H1 (cell line): ENCODE measurements around the gene LHB. TPM values are rescaled to one million over a fixed set of nuclear protein-coding genes. Genes with fewer than 3 reads are reported as not detected.

ENCODE experiments used
- CTCF ChIA-PET: fragments of 300-600 bp; sonication (Branson Sonifier 250); formaldehyde crosslinking; loops from one replicate; lab custom pipeline; 2021; ENCODE audit not compliant: partially characterized antibody; lab: Charles Lee
- POLR2A ChIA-PET: fragments of 300-600 bp; sonication (Branson Sonifier 250); formaldehyde crosslinking; loops from one replicate; lab custom pipeline; 2021; ENCODE audit warnings: inconsistent platforms; ENCODE audit not compliant: partially characterized antibody; lab: Charles Lee
- DNase-seq, 2 experiments: peaks; one replicate each; pipeline versions ENCODE4 v3.0.0 to v3.0.0-alpha.2; 2010 to 2022; ENCODE audit warnings: low spot score in 2 of 2, low read depth in 1 of 2, mixed read lengths in 1 of 2
- FAIRE-seq: peaks from 2 replicates; lab custom pipeline; 2011; peaks lifted over from hg19 to GRCh38; lab: Jason Lieb, UNC
- H2AFZ ChIP-seq: 2 replicates; pipeline ENCODE4 v1.8.1; 2012; ENCODE audit warnings: low read length, inconsistent platforms
- H2AK5ac ChIP-seq: 2 replicates; pipeline ENCODE4 v1.6.1; 2013; ENCODE audit warnings: low read depth, low read length
- H2BK120ac ChIP-seq: replicated peaks from 2 replicates; pipeline ENCODE3; 2013; ENCODE audit warnings: low read depth, low read length, inconsistent platforms
- H2BK12ac ChIP-seq: 2 replicates; pipeline ENCODE4 v1.6.1; 2013; ENCODE audit warnings: low read depth, low read length
- H2BK15ac ChIP-seq: 2 replicates; pipeline ENCODE4 v1.6.1; 2013; ENCODE audit warnings: low read length
- H2BK20ac ChIP-seq: 2 replicates; pipeline ENCODE4 v1.6.1; 2013; ENCODE audit warnings: low read length
- H2BK5ac ChIP-seq: 2 replicates; pipeline ENCODE4 v1.6.1; 2013; ENCODE audit warnings: low read depth, low read length
- H3K14ac ChIP-seq: 2 replicates; pipeline ENCODE4 v1.6.1; 2013; ENCODE audit warnings: inconsistent platforms; ENCODE audit not compliant: insufficient read length
- H3K18ac ChIP-seq: 2 replicates; pipeline ENCODE4 v1.6.1; 2013; ENCODE audit warnings: low read length; ENCODE audit errors: extremely low read depth
- H3K23ac ChIP-seq: 2 replicates; pipeline ENCODE4 v1.6.1; 2013; ENCODE audit warnings: inconsistent platforms; ENCODE audit not compliant: insufficient read length
- H3K23me2 ChIP-seq: 2 replicates; pipeline ENCODE4 v1.6.1; 2013; ENCODE audit warnings: low read depth, low read length
- H3K27ac ChIP-seq: 2 replicates; pipeline ENCODE4 v1.6.1; 2011; ENCODE audit warnings: low read depth, low read length, inconsistent platforms
- H3K27me3 ChIP-seq, 4 experiments: replicated peaks in 1 of 4; 1 replicate in 1 of 4; 2 replicates in 3 of 4; pipeline versions ENCODE4 v1.6.1 to v1.8.1; 2011 to 2013; ENCODE audit warnings: low read length in 3 of 4, mild to moderate bottlenecking in 3 of 4, inconsistent platforms in 2 of 4, mixed read lengths in 2 of 4, moderate library complexity in 1 of 4; ENCODE audit not compliant: control insufficient read depth in 3 of 4, insufficient read depth in 3 of 4; ENCODE audit errors: extremely low read depth in 1 of 4
- H3K36me3 ChIP-seq, 4 experiments: 2 replicates each; pipeline versions ENCODE4 v1.6.1 to v1.8.1; 2011 to 2013; ENCODE audit warnings: mild to moderate bottlenecking in 4 of 4, low read length in 3 of 4, moderate library complexity in 2 of 4, control low read depth in 1 of 4, inconsistent platforms in 1 of 4; ENCODE audit not compliant: insufficient read depth in 4 of 4, control insufficient read depth in 2 of 4
- H3K4ac ChIP-seq: replicated peaks from 2 replicates; pipeline ENCODE3; 2013; ENCODE audit warnings: low read length, low read depth, mixed read lengths, inconsistent platforms; ENCODE audit not compliant: insufficient read length
- H3K4me1 ChIP-seq, 4 experiments: replicated peaks in 1 of 4; 1 replicate in 1 of 4; 2 replicates in 3 of 4; pipeline versions ENCODE4 v1.6.1 to v1.8.1; 2011 to 2013; ENCODE audit warnings: low read length in 3 of 4, inconsistent platforms in 2 of 4, mixed read lengths in 1 of 4; ENCODE audit not compliant: insufficient read depth in 4 of 4, control insufficient read depth in 3 of 4
- H3K4me2 ChIP-seq, 2 experiments: 2 replicates each; pipeline versions ENCODE4 v1.6.1 to v1.8.1; 2011 to 2013; ENCODE audit warnings: low read depth in 2 of 2, low read length in 2 of 2, control low read depth in 1 of 2, inconsistent platforms in 1 of 2, mild to moderate bottlenecking in 1 of 2; ENCODE audit not compliant: insufficient read depth in 1 of 2
- H3K4me3 ChIP-seq, 4 experiments: fragments of 200-600, 300-600 bp in 1 of 4; sonication (generic), shearing (Covaris generic), sonication (Bioruptor Twin) in 1 of 4; 2 replicates each; pipeline versions ENCODE4 v1.5.1 to v1.8.1; 2011 to 2016; ENCODE audit warnings: low read length in 4 of 4, low read depth in 3 of 4, control low read depth in 2 of 4, inconsistent platforms in 2 of 4, mild to moderate bottlenecking in 2 of 4, mixed read lengths in 1 of 4, moderate library complexity in 1 of 4; ENCODE audit not compliant: insufficient read depth in 2 of 4; ENCODE audit errors: extremely low read depth in 1 of 4
- H3K56ac ChIP-seq: replicated peaks from 2 replicates; pipeline ENCODE3; 2013; ENCODE audit warnings: low read depth, mild to moderate bottlenecking, mixed read lengths, low read length, inconsistent platforms; ENCODE audit not compliant: insufficient read length
- H3K79me1 ChIP-seq: 2 replicates; pipeline ENCODE4 v1.6.1; 2013; ENCODE audit warnings: low read depth, low read length, control low read depth
- H3K79me2 ChIP-seq, 2 experiments: 2 replicates each; pipeline versions ENCODE4 v1.6.1 to v1.8.1; 2012 to 2013; ENCODE audit warnings: low read length in 2 of 2, mild to moderate bottlenecking in 2 of 2, inconsistent platforms in 1 of 2; ENCODE audit not compliant: insufficient read depth in 2 of 2, control insufficient read depth in 1 of 2
- H3K9ac ChIP-seq, 4 experiments: replicated peaks in 1 of 4; 1 replicate in 1 of 4; 2 replicates in 3 of 4; pipeline versions ENCODE4 v1.6.1 to v1.8.1; 2011 to 2013; ENCODE audit warnings: low read depth in 3 of 4, low read length in 3 of 4, control low read depth in 2 of 4, mild to moderate bottlenecking in 2 of 4, moderate library complexity in 2 of 4, inconsistent platforms in 1 of 4; ENCODE audit errors: extremely low read depth in 1 of 4
- H3K9me3 ChIP-seq, 2 experiments: 2 replicates each; pipeline versions ENCODE4 v1.6.1 to v1.8.1; 2012 to 2013; ENCODE audit warnings: mild to moderate bottlenecking in 2 of 2, moderate library complexity in 2 of 2, control low read depth in 1 of 2, inconsistent platforms in 1 of 2, low read depth in 1 of 2, low read length in 1 of 2, mixed read lengths in 1 of 2; ENCODE audit not compliant: insufficient read depth in 2 of 2
- H4K20me1 ChIP-seq, 2 experiments: replicated peaks in 1 of 2; 2 replicates each; pipeline versions ENCODE3 to v1.8.1; 2011 to 2013; ENCODE audit warnings: inconsistent platforms in 2 of 2, low read length in 2 of 2, mild to moderate bottlenecking in 1 of 2; ENCODE audit not compliant: insufficient read depth in 2 of 2, control insufficient read depth in 1 of 2
- H4K5ac ChIP-seq: 2 replicates; pipeline ENCODE4 v1.6.1; 2013; ENCODE audit warnings: low read length, low read depth, mixed read lengths, inconsistent platforms; ENCODE audit not compliant: insufficient read length
- H4K8ac ChIP-seq: 2 replicates; pipeline ENCODE4 v1.8.0; 2013; ENCODE audit warnings: mild to moderate bottlenecking, moderate library complexity, low read length, inconsistent platforms; ENCODE audit not compliant: insufficient read depth; ENCODE audit errors: extremely low read depth
- H4K91ac ChIP-seq: replicated peaks from 2 replicates; pipeline ENCODE3; 2013; ENCODE audit warnings: low read length, mixed read lengths, inconsistent platforms; ENCODE audit not compliant: insufficient read length
- CHD1 ChIP-seq: IDR thresholded peaks from 2 replicates; pipeline ENCODE4 v1.6.1; 2012; ENCODE audit warnings: low read depth, low read length, improper control_type of control experiment
- JUN ChIP-seq: IDR thresholded peaks from 2 replicates; pipeline ENCODE4 v1.6.1; 2011; ENCODE audit warnings: low read depth, mild to moderate bottlenecking, improper control_type of control experiment, low read length
- SIX5 ChIP-seq: IDR thresholded peaks from 2 replicates; pipeline ENCODE4 v1.6.1; 2011; ENCODE audit warnings: mild to moderate bottlenecking, low read depth, low read length
- WGBS, 2 experiments: shearing (Covaris generic) in 1 of 2; methylation state at CpG; one replicate each; pipeline versions ENCODE4 v1.1.6 to v1.1.7; 2013 to 2015; ENCODE audit warnings: low lambda C conversion rate in 2 of 2, mixed read lengths in 2 of 2, inconsistent platforms in 1 of 2, low coverage in 1 of 2, missing lambda C conversion rate in 1 of 2; ENCODE audit not compliant: insufficient replicate concordance in 2 of 2, insufficient coverage in 1 of 2, insufficient read length in 1 of 2; ENCODE audit errors: extremely low coverage in 1 of 2, missing lambda C conversion rate in 1 of 2; 5-methylcytosine and 5-hydroxymethylcytosine counted together
- polyA plus RNA-seq, 7 experiments: library from polyadenylated mRNA; depleted of rRNA in 3 of 7; stranded (reverse) in 5 of 7; unstranded in 2 of 7; fragments of >200 nt in 5 of 7; fragments of 200-250 nt in 2 of 7; gene quantifications; 1 replicate in 5 of 7; 2 replicates in 1 of 7; 4 replicates in 1 of 7; pipeline versions ENCODE4 v1.2.1 to v1.2.3, GENCODE V29; 2011 to 2013; ENCODE audit warnings: missing spikeins in 2 of 7, mixed read lengths in 2 of 7
- total RNA-seq: library from RNA; stranded (reverse); fragmentation: NEBNext Ultra II Directional; extraction: Animal tissue kit (Norgen Biotek cat#: 25700); gene quantifications from 2 replicates; pipeline ENCODE4 v1.2.1, GENCODE V29; 2021

The LHB gene
- total and polyA plus RNA-seq, 2 of the 8 experiments (the other 6 are each of a cell fraction or from before 2014, with no cell fraction given) = 0.53 TPM; not detected in 1

DNA sequence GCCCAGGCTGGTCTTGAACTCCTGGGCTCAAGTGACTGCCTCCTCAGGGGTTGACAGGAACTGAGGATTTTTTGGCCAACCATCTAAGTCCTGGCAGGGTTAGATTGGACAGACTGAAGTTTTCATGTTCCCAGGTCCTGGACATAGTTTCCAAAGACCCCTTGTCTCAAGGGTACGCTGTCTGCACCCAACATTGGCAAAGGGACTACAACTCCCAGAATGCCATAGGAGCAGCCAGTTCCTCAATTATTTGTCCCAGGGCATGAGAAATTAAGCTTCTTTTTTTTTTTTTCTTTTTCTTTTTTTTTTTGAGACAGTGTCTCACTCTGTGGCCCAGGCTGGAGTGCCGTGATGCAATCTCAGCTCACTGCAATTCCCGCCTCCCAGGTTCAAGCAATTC is 30.7 kb downstream of the LHB start:
- no peaks in the 10 kb centered on the region for H3K79me2 ChIP-seq
- H2BK15ac ChIP-seq = no peak overlapping the region
- H3K4me1 ChIP-seq = no peaks in the 10 kb centered on the region
- ChIA-PET POLR2A (interaction anchor here (0.8 to 1.7 kb wide), 4 partner anchors 11 to 114 kb away, joined by 4 to 5 read pairs (median 4); partner anchors contain the start of genes FTL and PPP1R15A), CTCF (interaction anchor here (0.9 to 1.9 kb wide), 6 partner anchors 10 to 198 kb away, joined by 3 to 12 read pairs (median 5); no protein-coding TSS in a partner anchor)
- H4K20me1 ChIP-seq = peaks cover 0 to 7% of the 10 kb centered on the region in 2 experiments
- H3K14ac ChIP-seq = no peak overlapping the region
- no peaks in the 10 kb centered on the region for H3K23me2 ChIP-seq
- peaks cover 3 to 42% (median 10%) of the 10 kb centered on the region in 4 experiments; a peak in 5 of 8 replicates for H3K36me3 ChIP-seq
- H4K91ac ChIP-seq = no peak overlapping the region
- DNase-seq = no peak
- peaks cover 3% of the 10 kb centered on the region for H3K79me1 ChIP-seq
- H2BK20ac ChIP-seq = no peak overlapping the region
- H3K56ac ChIP-seq = no peak overlapping the region
- H3K9ac ChIP-seq = no peak overlapping the region
- H3K27ac ChIP-seq = no peak overlapping the region
- no peak overlapping the region for H2AFZ ChIP-seq
- H2BK5ac ChIP-seq = no peak overlapping the region
- H2BK12ac ChIP-seq = no peak overlapping the region
- no peak for FAIRE-seq
- H3K23ac ChIP-seq = no peak overlapping the region
- H3K4ac ChIP-seq = no peak overlapping the region
- H2AK5ac ChIP-seq = no peak overlapping the region
- WGBS, 2 experiments = 100% methylated on average over 2 of the region's 3 CpGs; no CpG with 5 or more reads in 1 of the 2 experiments
- no peaks in the 10 kb centered on the region for H3K9me3 ChIP-seq
- H2BK120ac ChIP-seq = no peak overlapping the region
- no peak overlapping the region for H3K4me2 ChIP-seq
- no peaks in the 10 kb centered on the region for H3K27me3 ChIP-seq
- H3K4me3 ChIP-seq = no peak overlapping the region
- H4K8ac ChIP-seq = no peak overlapping the region
- H4K5ac ChIP-seq = no peak overlapping the region
- H3K18ac ChIP-seq = no peak overlapping the region
- TF ChIP-seq CHD1 (no peak), JUN (no peak), SIX5 (0 out of 2 replicates have a peak, but pooled peaks have one; percentile 20)
